ENCODE measurements around the gene PGAM1. TPM values are rescaled to one million over a fixed set of nuclear protein-coding genes. Genes with fewer than 3 reads are reported as not detected.

The PGAM1 gene
- total and polyA plus RNA-seq, 2 of the 13 experiments (the other 11 are each of a cell fraction or from before 2014, with no cell fraction given), result 354 to 483 TPM

DNA sequence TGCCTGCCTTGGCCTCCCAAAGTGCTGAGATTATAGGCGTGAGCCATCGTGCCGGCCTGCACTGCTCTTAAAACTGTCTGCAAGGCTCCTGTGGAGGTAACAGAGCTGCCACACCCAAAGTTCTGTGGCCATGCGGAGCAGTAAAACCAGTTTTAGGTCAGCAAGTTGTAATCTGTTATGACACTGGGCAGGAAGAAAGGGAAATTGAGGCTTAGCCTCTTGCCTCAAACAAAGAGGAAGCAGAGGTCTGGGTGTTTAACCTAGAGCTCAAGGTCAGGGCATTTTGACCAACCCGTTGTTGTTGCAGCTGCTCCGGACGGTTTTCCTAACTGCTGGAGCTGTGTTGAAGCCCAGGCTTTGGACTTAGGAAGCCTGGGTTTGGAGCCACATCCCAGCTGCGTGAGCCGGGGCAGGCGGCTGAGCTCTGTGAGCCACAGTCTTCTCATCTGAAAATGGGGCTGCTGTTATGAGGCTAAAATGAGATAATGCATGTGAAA, 17.4 kb upstream of the PGAM1 start (continued):
- TF ChIP-seq, protein P1, sequence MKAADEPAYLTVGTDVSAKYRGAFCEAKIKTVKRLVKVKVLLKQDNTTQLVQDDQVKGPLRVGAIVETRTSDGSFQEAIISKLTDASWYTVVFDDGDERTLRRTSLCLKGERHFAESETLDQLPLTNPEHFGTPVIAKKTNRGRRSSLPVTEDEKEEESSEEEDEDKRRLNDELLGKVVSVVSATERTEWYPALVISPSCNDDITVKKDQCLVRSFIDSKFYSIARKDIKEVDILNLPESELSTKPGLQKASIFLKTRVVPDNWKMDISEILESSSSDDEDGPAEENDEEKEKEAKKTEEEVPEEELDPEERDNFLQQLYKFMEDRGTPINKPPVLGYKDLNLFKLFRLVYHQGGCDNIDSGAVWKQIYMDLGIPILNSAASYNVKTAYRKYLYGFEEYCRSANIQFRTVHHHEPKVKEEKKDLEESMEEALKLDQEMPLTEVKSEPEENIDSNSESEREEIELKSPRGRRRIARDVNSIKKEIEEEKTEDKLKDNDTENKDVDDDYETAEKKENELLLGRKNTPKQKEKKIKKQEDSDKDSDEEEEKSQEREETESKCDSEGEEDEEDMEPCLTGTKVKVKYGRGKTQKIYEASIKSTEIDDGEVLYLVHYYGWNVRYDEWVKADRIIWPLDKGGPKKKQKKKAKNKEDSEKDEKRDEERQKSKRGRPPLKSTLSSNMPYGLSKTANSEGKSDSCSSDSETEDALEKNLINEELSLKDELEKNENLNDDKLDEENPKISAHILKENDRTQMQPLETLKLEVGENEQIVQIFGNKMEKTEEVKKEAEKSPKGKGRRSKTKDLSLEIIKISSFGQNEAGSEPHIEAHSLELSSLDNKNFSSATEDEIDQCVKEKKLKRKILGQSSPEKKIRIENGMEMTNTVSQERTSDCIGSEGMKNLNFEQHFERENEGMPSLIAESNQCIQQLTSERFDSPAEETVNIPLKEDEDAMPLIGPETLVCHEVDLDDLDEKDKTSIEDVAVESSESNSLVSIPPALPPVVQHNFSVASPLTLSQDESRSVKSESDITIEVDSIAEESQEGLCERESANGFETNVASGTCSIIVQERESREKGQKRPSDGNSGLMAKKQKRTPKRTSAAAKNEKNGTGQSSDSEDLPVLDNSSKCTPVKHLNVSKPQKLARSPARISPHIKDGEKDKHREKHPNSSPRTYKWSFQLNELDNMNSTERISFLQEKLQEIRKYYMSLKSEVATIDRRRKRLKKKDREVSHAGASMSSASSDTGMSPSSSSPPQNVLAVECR (CRISPR knock-in tag; IDR thresholded peaks at IDR 0.05; ENCODE audit: borderline replicate concordance), result peak; percentile 26; the same call in 1 of the 2 replicates
- TF ChIP-seq RFX3 (CRISPR knock-in tag; IDR thresholded peaks at IDR 0.05) (no peak), ZNF629 (CRISPR knock-in tag; conservative IDR thresholded peaks at IDR 0.05) (peak; percentile 98), SOX13 (IDR thresholded peaks at IDR 0.05) (0 out of 2 replicates have a peak, but pooled peaks have one; percentile 27), SOX13 (CRISPR knock-in tag; conservative IDR thresholded peaks at IDR 0.05 in 1 of 2, IDR thresholded peaks at IDR 0.05 in 1 of 2) (peak in 1 of 2 experiments; percentile 70; a peak in 2 of 4 replicates), SALL1 (CRISPR knock-in tag; IDR thresholded peaks at IDR 0.05) (peak; percentile 52), ZNF235 (CRISPR knock-in tag; IDR thresholded peaks at IDR 0.05; ENCODE audit: borderline replicate concordance) (no peak), ASH2L (IDR thresholded peaks at IDR 0.05; ENCODE audit: insufficient read length, low read depth, low read length) (no peak), MBD4 (IDR thresholded peaks at IDR 0.05; ENCODE audit: borderline replicate concordance, low read length) (no peak), NFATC3 (CRISPR knock-in tag; IDR thresholded peaks at IDR 0.05) (no peak), ZNF30 (CRISPR knock-in tag; IDR thresholded peaks at IDR 0.05) (no peak), ZNF367 (CRISPR knock-in tag; IDR thresholded peaks at IDR 0.05; ENCODE audit: borderline replicate concordance) (no peak), ZNF7 (CRISPR knock-in tag; IDR thresholded peaks at IDR 0.05) (no peak), GFI1 (CRISPR knock-in tag; IDR thresholded peaks at IDR 0.05; ENCODE audit: borderline replicate concordance) (peak; percentile 59; the same call in 1 of the 2 replicates), RXRA (CRISPR knock-in tag; IDR thresholded peaks at IDR 0.05) (peak; percentile 28), ADNP (CRISPR knock-in tag; IDR thresholded peaks at IDR 0.05) (0 out of 2 replicates have a peak, but pooled peaks have one; percentile 54), ZNF501 (CRISPR knock-in tag; IDR thresholded peaks at IDR 0.05) (peak; percentile 62; the same call in 1 of the 2 replicates)
- TF ChIP-seq, protein P2, sequence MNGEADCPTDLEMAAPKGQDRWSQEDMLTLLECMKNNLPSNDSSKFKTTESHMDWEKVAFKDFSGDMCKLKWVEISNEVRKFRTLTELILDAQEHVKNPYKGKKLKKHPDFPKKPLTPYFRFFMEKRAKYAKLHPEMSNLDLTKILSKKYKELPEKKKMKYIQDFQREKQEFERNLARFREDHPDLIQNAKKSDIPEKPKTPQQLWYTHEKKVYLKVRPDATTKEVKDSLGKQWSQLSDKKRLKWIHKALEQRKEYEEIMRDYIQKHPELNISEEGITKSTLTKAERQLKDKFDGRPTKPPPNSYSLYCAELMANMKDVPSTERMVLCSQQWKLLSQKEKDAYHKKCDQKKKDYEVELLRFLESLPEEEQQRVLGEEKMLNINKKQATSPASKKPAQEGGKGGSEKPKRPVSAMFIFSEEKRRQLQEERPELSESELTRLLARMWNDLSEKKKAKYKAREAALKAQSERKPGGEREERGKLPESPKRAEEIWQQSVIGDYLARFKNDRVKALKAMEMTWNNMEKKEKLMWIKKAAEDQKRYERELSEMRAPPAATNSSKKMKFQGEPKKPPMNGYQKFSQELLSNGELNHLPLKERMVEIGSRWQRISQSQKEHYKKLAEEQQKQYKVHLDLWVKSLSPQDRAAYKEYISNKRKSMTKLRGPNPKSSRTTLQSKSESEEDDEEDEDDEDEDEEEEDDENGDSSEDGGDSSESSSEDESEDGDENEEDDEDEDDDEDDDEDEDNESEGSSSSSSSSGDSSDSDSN (CRISPR knock-in tag; IDR thresholded peaks at IDR 0.05), result peak; percentile 46; the same call in 1 of the 2 replicates
- TF ChIP-seq, protein P3, sequence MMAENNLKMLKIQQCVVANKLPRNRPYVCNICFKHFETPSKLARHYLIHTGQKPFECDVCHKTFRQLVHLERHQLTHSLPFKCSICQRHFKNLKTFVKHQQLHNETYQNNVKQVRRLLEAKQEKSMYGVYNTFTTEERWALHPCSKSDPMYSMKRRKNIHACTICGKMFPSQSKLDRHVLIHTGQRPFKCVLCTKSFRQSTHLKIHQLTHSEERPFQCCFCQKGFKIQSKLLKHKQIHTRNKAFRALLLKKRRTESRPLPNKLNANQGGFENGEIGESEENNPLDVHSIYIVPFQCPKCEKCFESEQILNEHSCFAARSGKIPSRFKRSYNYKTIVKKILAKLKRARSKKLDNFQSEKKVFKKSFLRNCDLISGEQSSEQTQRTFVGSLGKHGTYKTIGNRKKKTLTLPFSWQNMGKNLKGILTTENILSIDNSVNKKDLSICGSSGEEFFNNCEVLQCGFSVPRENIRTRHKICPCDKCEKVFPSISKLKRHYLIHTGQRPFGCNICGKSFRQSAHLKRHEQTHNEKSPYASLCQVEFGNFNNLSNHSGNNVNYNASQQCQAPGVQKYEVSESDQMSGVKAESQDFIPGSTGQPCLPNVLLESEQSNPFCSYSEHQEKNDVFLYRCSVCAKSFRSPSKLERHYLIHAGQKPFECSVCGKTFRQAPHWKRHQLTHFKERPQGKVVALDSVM (CRISPR knock-in tag; IDR thresholded peaks at IDR 0.05), result peak; percentile 76; the same call in 1 of the 2 replicates

All from HepG2 (cell line).